T-helper 2 cell (primary cell): ENCODE data around the gene ALX3.

Experiments
- DNase-seq, 5 experiments: peaks; one replicate each; pipeline versions ENCODE4 v3.0.0 to v3.0.0-alpha.2; 2012 to 2022
- total RNA-seq, 2 donors: gene quantifications; one replicate each; lab custom pipeline; 2026; lab: John Stamatoyannopoulos, UW

ALX3 gene
- 0 reads per million in 2 donors for total RNA-seq

- DNase-seq, result no peak
Measured at GRCh38 chr1:110070671-110071242, at the start of gene ALX3. Gene ALX3, minus strand, starts transcription at chr1:110070672. Its CDS starts 60 bp downstream, at chr1:110070612.

DNA sequence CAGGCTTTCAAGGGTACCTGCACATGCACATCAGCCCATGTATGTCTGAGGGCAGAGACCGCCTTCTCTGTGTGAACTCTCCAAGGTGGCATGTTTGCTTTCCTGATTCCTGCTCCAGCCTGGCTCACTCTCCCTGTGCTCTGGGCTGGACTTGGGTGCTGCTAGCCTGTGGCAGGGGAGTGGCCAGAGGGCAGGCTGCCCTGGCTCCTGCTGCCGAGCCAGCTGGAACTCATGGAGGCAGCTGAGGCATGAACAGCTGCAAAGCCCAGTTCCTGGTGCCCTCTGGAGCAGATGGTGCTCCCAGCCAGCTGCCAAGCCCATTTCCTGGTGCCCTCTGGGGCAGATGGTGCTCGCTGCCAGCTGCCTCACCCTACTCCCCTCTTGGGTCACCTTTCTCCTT, 49.4 kb upstream of the ALX3 start:
- no peak for DNase-seq

DNA sequence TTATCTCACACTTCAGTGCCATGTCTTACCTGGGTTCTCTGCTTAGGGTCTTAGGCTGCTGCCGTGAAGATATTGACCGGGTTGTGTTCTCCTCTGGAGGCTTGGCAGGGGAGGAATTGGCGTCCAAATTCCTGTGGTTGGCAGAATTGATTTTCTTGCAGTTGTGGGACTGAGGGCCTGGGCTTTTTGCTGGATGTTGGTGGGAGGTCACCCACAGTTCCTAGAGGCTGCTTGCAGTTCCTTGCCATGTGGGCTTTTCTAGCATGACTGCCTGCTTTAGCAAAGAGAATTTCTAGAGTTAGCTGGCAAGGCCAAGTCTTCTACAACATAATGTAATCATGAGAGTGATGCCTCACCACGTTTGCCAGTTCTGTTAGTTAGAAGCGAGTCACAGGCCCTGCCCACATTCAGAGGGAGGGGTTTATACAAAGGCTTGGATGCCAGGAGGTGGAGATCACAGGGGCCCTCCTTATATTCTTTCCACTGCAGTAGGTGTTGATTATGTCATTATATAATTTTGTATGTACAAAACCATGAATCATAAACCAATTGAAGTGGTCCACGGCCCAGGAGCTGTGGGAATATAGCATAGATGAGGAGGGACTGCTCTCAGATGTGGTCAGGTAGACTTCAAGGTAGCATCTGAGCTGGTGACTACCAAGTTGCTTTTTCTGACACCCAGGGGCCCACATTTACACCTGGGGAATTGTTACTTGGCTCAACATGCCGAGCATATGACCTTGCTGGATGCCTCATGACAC, 48.3 kb upstream of the ALX3 start:
- DNase-seq, result no peak

- no peak for DNase-seq
Measured at GRCh38 chr1:110114784-110115183, 44.3 kb upstream of the ALX3 start.

DNA sequence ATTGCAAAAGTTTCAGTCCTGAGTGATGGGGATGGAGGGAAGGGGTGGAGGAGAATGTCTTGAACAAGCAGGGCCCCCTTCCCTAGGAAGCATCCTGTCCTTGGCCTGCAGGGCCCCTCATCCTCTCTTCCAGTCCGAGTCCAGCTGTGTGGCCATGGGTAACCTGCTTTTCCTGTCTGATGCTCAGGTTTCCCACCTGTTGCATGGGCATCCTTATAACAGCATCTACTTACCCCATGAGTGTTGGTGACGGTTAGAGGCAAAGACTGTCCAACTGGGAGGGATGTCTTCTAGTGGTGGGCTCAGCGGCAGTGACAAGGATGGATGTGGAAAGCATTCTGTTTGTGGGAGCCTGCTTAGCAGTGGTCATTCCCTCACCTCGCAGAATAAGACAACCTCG, 43.7 kb upstream of the ALX3 start:
- no peak for DNase-seq

- DNase-seq, result no peak
Measured at GRCh38 chr1:110113551-110113950, 43.1 kb upstream of the ALX3 start.

DNA sequence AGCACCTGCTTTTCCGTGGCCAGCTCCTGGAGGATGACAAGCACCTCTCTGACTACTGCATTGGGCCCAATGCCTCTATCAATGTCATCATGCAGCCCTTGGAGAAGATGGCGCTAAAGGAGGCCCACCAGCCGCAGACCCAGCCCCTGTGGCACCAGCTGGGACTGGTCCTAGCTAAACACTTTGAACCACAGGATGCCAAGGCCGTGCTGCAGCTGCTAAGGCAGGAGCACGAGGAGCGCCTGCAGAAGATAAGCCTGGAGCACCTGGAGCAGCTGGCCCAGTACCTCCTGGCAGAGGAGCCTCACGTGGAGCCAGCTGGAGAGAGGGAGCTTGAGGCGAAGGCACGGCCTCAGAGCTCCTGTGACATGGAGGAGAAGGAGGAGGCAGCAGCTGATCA, 42.2 kb upstream of the ALX3 start:
- no peak for DNase-seq

DNA sequence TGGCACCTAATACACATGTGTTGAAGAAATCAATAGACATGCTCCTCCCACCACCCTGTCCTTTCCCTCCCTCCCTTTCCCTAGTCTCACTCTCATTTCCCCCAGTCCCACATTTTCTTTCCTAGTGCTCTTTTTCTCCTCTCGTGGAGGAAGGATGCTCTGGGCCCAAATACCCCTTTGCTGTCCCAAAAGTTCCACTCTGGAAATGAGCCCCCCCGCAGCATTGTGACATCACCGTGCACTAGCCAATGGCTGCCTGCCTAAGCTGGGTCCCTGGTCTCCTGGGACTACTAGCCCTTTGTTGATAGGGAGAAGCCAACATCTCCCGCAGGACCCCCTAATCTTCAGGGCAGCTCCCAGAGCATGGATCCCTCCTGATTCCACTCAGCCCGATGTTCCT, 41.7 kb upstream of the ALX3 start, which contains the start of gene UBL4B:
TSS of gene UBL4B (plus strand) at position 301 of the 400 bp plus-strand sequence. CDS start at position 393, 92 bp downstream.
- no peak for DNase-seq

DNA sequence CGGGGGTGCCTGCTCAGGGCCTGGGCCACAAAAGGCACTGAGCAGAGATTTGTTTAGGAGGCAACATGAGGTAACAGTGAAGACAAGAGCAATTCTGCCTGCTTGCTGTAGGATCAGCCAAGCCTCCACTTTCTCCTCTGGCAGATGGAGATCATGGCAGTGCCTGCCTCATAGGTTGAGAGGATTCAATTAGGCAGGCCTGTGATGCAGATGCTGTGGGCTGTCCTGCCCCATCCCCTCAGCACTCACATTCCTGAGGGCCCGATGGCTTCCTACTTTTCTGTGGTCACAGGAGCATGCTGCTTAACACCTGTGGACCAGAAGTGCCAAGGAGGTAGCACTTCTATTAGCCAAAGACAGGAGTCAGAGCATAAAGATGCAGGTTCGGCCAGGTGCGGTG, 40.6 kb upstream of the ALX3 start:
- DNase-seq, result no peak

- no peak for DNase-seq
Measured at GRCh38 chr1:110107867-110108469, 37.5 kb upstream of the ALX3 start.

GRCh38 chr1:110106013-110106941, 35.8 kb upstream of the ALX3 start:
- peak; percentile 15 to 58 (median 36) for DNase-seq

- DNase-seq, result no peak
Measured at GRCh38 chr1:110102081-110102480, 31.6 kb upstream of the ALX3 start.

GRCh38 chr1:110100335-110100734, 29.9 kb upstream of the ALX3 start:
- DNase-seq, result no peak

GRCh38 chr1:110098222-110099026, 28.0 kb upstream of the ALX3 start:
- no peak for DNase-seq

- no peak for DNase-seq
Measured at GRCh38 chr1:110097507-110098221, 27.2 kb upstream of the ALX3 start.

DNA sequence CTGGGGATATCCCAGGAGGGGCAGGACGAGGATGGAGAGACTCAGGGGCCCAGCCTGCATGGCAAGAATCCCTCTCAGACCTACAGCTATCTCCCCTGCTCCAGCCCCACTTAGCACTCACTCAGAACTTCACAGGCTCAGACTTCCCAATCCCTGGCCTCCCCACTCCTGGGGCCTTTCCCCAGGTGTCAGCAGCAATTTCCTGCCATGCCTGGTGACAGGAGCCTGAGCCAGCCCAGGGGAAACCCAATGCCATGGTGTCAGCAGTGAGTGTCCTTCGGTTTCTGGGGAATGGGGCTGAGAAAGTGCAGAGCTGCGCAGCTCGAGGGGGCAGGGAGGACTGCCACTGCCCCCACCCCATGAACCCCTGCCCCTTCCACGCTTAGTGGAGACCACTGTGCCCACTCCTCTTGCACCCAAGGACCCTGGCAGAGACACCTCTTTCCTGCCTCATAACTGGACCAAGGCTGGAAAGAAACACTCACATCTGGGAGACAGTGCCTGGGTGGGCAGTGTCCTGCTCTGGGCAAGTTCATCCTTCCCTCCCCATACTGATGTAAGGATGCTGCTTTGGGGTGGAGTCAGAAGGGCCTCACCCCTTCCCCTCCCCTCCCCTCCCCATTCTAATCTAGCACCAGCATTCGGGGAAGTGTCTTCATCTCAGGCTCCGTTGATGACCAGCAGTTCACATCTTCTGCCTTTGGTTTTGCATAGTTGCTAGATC, 24.6 kb upstream of the ALX3 start:
- no peak for DNase-seq

GRCh38 chr1:110092991-110093390, 22.5 kb upstream of the ALX3 start:
- DNase-seq, result no peak

DNA sequence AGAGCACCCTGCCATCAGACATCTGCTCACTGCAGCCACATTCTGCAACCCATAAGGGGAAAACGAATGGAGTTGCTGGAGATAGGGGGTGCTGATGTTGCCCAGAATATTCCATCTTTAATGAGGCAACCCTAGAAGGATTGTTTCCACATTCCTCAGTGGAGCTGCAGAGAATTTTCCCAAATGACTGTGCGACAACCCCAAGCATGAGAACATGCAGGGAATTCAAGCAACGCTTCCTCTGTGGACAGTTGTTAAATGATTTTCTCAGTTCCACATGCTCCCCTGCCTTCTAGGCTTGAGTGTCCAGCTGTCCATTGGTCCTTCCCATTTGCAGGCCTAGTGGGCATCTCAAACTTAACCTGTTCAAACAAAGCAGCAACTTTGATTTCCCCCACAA, 21.3 kb upstream of the ALX3 start:
- no peak for DNase-seq

- DNase-seq, result no peak
Measured at GRCh38 chr1:110091381-110091780, 20.9 kb upstream of the ALX3 start.

GRCh38 chr1:110089561-110090275, 19.2 kb upstream of the ALX3 start:
- DNase-seq, result no peak
